Astrocyte of the cerebellum (primary cell): ENCODE results near the gene AMZ1.

Experiments
- DNase-seq: peaks from one replicate; pipeline ENCODE4 v3.0.0-alpha.2; 2011; ENCODE audit warnings: low read depth
- H3K4me3 ChIP-seq: 2 replicates; pipeline ENCODE4 v1.5.1; 2011; ENCODE audit warnings: mild to moderate bottlenecking, low read depth, low read length, moderate library complexity
- CTCF ChIP-seq: IDR thresholded peaks from 2 replicates; pipeline ENCODE4 v1.5.1; 2012; ENCODE audit warnings: low read length, low read depth, moderate library complexity, mild to moderate bottlenecking; ENCODE audit errors: missing control alignments
- in situ Hi-C: cut with HindIII; loops from 2 replicates; pipeline ENCODE4 v1.10.0; 2017; ENCODE audit warnings: low sequenced_read_pairs

AMZ1 gene

GRCh38 chr7:2663121-2663886, 24.7 kb upstream of the AMZ1 start:
- no peak for TF ChIP-seq CTCF
- H3K4me3 ChIP-seq: no peak overlapping the region
- in situ Hi-C loops: no loop called here

GRCh38 chr7:2663960-2664359, 24.0 kb upstream of the AMZ1 start:
- in situ Hi-C loops: no loop called here
- TF ChIP-seq CTCF: no peak
- DNase-seq: no peak
- H3K4me3 ChIP-seq: no peak overlapping the region

More at GRCh38 chr7:2663121-2663886, 24.7 kb upstream of the AMZ1 start:
- no peak for DNase-seq

GRCh38 chr7:2665359-2665791, 22.6 kb upstream of the AMZ1 start:
- TF ChIP-seq CTCF: no peak
- no peak for DNase-seq
- no peak overlapping the region for H3K4me3 ChIP-seq
- in situ Hi-C loops: no loop called here

- no peak overlapping the region for H3K4me3 ChIP-seq
- DNase-seq: no peak
- in situ Hi-C loops: no loop called here
- TF ChIP-seq CTCF: no peak
These were observed 21.8 kb upstream of the AMZ1 start for GRCh38 chr7:2666155-2666554.

GRCh38 chr7:2666588-2667250, 21.3 kb upstream of the AMZ1 start:
- no peak overlapping the region for H3K4me3 ChIP-seq
- in situ Hi-C loops: no loop called here
- TF ChIP-seq CTCF: no peak
- DNase-seq: no peak

- H3K4me3 ChIP-seq: no peak overlapping the region
- in situ Hi-C loops: no loop called here
- TF ChIP-seq CTCF: no peak
- DNase-seq: no peak
These were observed 20.2 kb upstream of the AMZ1 start for GRCh38 chr7:2667843-2668242.
